IPS DF 6.9 (cell line): ENCODE measurements around the gene DPH3.

Experiments
- DNase-seq: peaks from one replicate; pipeline ENCODE4 v3.0.0-alpha.2; 2013; ENCODE audit warnings: low read depth, low spot score
- H3K27ac ChIP-seq: one replicate; pipeline ENCODE4 v1.5.1; 2013; ENCODE audit warnings: low read length, control low read depth
- H3K27me3 ChIP-seq: 2 replicates; pipeline ENCODE4 v1.6.1; 2013; ENCODE audit warnings: mild to moderate bottlenecking, low read length; ENCODE audit not compliant: control insufficient read depth, insufficient read depth
- H3K36me3 ChIP-seq: 2 replicates; pipeline ENCODE4 v1.6.1; 2013; ENCODE audit warnings: low read length; ENCODE audit not compliant: control insufficient read depth, insufficient read depth
- H3K4me1 ChIP-seq: 2 replicates; pipeline ENCODE4 v1.6.1; 2013; ENCODE audit warnings: low read length; ENCODE audit not compliant: control insufficient read depth, insufficient read depth
- H3K4me3 ChIP-seq: 2 replicates; pipeline ENCODE4 v1.5.1; 2013; ENCODE audit warnings: mild to moderate bottlenecking, low read length
- H3K9me3 ChIP-seq: 2 replicates; pipeline ENCODE4 v1.6.1; 2013; ENCODE audit warnings: low read length, inconsistent platforms; ENCODE audit not compliant: control insufficient read depth, insufficient read depth
- WGBS: extraction: QIAGEN DNeasy Blood & Tissue Kit; methylation state at CpG from one replicate; pipeline ENCODE4 v1.1.7; 2013; ENCODE audit warnings: mixed read lengths, missing lambda C conversion rate; ENCODE audit not compliant: insufficient read length, insufficient coverage; 5-methylcytosine and 5-hydroxymethylcytosine counted together

DPH3 gene

DNA sequence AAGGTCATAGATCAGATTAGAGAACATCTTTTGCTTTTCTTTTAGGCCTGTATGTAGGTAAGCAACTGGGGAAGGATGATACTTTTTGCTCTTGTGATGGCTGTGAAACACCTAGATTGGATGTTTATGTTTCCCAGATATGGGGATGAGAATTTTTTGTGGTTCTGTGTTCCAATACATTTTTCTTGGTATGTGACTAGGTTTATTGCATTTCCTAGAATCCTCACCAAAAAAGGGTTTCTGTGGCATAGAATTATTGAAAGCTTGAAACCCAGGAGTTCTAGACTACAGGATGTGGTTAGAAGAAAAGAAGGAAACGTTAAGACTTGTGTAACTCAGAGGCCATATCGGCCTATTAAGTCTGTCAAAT, 26.1 kb upstream of the DPH3 start:
- Histone ChIP-seq H3K4me3 (no peak overlapping the region), H3K9me3 (no peaks in the 10 kb centered on the region), H3K27me3 (no peaks in the 10 kb centered on the region), H3K36me3 (peaks cover 8% of the 10 kb centered on the region; the same call in 1 of the 2 replicates), H3K27ac (no peak overlapping the region), H3K4me1 (no peaks in the 10 kb centered on the region)
- no CpG with 5 or more reads among the region's 2 CpGs for WGBS
- no peak for DNase-seq

DNA sequence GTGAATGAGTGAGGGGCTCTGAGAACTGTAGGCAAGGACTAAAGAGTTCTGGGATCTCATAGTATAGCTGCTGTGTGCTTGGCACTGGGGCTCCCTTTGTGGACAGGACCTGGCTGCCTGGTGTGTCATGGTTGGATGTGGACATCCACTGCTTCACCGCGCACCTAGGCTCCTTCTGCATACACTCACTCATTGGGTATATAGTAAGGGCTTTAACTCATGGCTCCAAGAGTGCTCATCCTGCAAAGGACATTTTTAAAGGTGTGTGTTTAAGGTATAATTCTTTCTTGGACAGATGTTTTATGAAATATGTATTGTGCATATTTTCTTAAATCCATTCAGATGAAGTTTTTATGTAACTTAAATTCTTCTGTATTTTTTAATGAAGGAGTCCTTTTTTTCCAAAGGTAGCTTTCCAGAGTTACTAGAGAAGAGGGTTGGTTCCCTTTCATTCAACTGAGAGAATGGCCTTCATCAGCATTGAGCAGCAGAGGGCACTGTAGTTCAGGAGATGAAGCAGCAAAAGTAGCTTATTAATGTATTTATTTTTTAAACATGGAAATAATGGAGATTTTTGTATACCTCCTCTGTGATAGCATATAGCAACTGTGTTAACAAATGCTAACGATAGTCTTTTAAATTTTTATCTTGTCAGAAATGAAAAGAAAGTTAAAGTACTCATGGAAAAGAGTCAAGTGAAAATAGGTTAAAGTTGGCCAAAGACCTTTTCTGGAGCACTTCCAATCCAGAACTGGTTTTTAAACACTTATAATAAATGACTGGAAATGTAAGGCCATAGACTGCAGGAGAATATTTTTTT, 25.5 kb upstream of the DPH3 start:
- Histone ChIP-seq H3K4me1 (no peaks in the 10 kb centered on the region), H3K27ac (no peak overlapping the region), H3K36me3 (peaks cover 8% of the 10 kb centered on the region; the same call in 1 of the 2 replicates), H3K4me3 (no peak overlapping the region), H3K9me3 (no peaks in the 10 kb centered on the region), H3K27me3 (no peaks in the 10 kb centered on the region)
- WGBS, result no CpG with 5 or more reads among the region's 3 CpGs
- no peak for DNase-seq

- H3K36me3 ChIP-seq, result peaks cover 8% of the 10 kb centered on the region; the same call in 1 of the 2 replicates
- no peaks in the 10 kb centered on the region for H3K27me3 ChIP-seq
- H3K4me3 ChIP-seq, result no peak overlapping the region
- WGBS, result no CpG with 5 or more reads among the region's 2 CpGs
- no peak for DNase-seq
- H3K9me3 ChIP-seq, result no peaks in the 10 kb centered on the region
- H3K27ac ChIP-seq, result no peak overlapping the region
- H3K4me1 ChIP-seq, result no peaks in the 10 kb centered on the region
Measured at GRCh38 chr3:16289144-16289889, 24.6 kb upstream of the DPH3 start.

DNA sequence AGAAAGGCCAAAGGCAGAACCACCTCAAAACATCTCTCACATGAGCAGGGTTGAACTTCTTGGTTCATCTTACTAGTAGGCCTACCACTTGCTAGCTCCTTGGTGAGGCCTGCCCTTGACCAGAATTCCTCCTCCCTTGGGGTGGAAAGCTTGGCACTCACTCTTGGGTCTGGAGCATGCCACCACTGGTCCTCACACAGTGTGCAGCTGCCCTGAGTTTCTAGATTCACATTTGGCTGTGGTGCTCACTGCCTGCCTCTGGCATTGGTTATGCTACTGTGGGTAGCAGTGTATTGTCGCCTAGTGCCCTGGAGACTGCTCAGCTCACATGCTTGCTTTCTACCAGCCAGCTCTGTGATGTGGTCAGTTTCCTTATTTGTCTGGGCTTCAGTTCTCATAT, 23.9 kb upstream of the DPH3 start:
- Histone ChIP-seq H3K4me3 (no peak overlapping the region), H3K27ac (no peak overlapping the region), H3K36me3 (peaks cover 8% of the 10 kb centered on the region; the same call in 1 of the 2 replicates), H3K9me3 (no peaks in the 10 kb centered on the region), H3K4me1 (no peaks in the 10 kb centered on the region), H3K27me3 (no peaks in the 10 kb centered on the region)
- WGBS, result no CpG with 5 or more reads among the region's 1 CpG
- DNase-seq, result no peak

DNA sequence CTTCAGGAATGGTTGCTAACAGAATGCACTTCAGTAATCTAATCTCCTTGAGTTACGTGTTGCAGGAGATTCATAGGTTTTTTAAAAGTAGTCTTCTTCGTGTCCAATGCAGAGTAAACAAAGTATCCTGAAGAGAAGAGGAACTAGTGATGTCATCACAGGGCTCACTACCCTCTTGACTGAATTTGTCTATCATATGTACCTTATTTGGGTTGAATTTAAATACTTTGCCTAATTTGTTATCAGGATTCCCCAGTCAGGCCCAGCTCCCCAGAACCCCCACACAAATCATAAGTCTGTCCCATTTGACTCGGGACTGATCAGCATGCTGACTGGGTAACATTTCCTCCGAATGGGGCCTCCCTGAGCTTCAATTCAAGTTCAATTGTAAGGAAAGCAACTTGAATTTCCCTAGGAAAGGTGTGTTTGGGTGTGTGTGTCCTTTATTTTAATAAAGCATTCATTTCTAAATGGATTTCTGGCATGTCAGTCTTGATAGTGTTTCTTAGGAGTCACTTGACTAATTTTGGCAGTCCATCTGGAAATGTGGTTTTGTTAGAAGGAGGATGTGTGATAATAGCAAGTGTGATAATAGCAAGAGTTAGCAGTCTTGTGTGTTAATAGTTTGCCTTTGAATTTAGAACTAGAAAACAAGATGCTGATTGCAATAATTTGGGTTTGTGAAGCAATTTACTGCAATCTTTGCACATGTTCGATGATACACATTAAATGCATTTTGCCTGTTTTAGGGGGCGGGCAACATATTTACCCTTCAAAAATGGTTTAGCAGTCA, 22.2 kb upstream of the DPH3 start:
- no peaks in the 10 kb centered on the region for H3K27me3 ChIP-seq
- H3K9me3 ChIP-seq, result no peaks in the 10 kb centered on the region
- peaks cover 8% of the 10 kb centered on the region; the same call in 1 of the 2 replicates for H3K36me3 ChIP-seq
- no CpG with 5 or more reads among the region's 6 CpGs for WGBS
- no peak overlapping the region for H3K27ac ChIP-seq
- no peak for DNase-seq
- H3K4me1 ChIP-seq, result no peaks in the 10 kb centered on the region
- no peak overlapping the region for H3K4me3 ChIP-seq

DNA sequence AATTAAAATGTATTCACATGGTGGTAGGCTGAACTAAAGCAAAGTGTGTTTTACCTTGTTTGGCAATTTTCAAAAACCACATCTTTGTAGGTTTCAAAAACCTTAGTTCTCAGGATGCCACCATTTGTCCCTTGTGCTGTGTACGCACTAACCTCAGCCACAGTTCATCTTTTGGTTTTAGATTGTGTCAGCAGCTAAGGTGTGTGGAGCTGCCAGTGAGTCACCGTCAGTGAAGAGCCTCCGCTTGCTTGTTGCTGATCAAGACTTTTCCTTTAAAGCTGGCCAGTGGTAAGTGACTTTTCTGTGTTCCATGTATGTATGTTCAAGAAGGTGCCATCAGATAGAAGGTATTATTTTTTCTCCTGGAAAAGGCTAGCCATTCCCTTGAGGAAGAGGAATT, 21.4 kb upstream of the DPH3 start:
- H3K4me1 ChIP-seq, result no peaks in the 10 kb centered on the region
- H3K36me3 ChIP-seq, result peaks cover 8% of the 10 kb centered on the region; the same call in 1 of the 2 replicates
- no peak for DNase-seq
- H3K9me3 ChIP-seq, result no peaks in the 10 kb centered on the region
- WGBS, result no CpG with 5 or more reads among the region's 3 CpGs
- no peak overlapping the region for H3K27ac ChIP-seq
- no peaks in the 10 kb centered on the region for H3K27me3 ChIP-seq
- no peak overlapping the region for H3K4me3 ChIP-seq

- H3K9me3 ChIP-seq, result no peaks in the 10 kb centered on the region
- no peaks in the 10 kb centered on the region for H3K4me1 ChIP-seq
- no peaks in the 10 kb centered on the region for H3K27me3 ChIP-seq
- peaks cover 8% of the 10 kb centered on the region; the same call in 1 of the 2 replicates for H3K36me3 ChIP-seq
- no peak overlapping the region for H3K27ac ChIP-seq
- WGBS, result no CpG with 5 or more reads among the region's 1 CpG
- no peak for DNase-seq
- H3K4me3 ChIP-seq, result no peak overlapping the region
Measured at GRCh38 chr3:16284633-16285032, 19.9 kb upstream of the DPH3 start.

DNA sequence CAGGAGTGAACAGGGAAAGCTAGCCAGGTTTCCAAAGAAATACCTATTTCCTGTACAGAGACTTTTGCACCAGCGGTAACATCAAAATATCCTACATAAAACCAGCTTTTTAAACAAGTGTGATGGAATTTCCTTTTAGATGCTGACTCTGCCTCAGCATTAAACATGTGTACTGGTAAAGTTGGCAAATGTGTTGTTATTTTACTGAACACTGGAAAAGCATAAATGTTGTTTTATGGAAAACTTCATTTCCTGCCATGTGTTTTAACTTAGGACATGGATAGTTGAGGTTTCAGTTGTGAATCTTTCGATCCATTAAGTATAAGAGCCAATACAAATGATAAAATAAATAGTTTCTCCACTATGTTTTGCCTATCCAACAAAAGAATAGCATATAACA, 15.9 kb upstream of the DPH3 start:
- H3K27ac ChIP-seq, result no peak overlapping the region
- H3K9me3 ChIP-seq, result no peaks in the 10 kb centered on the region
- no peaks in the 10 kb centered on the region for H3K27me3 ChIP-seq
- DNase-seq, result no peak
- no peaks in the 10 kb centered on the region for H3K4me1 ChIP-seq
- H3K4me3 ChIP-seq, result no peak overlapping the region
- no CpG with 5 or more reads among the region's 2 CpGs for WGBS
- no peaks in the 10 kb centered on the region for H3K36me3 ChIP-seq

DNA sequence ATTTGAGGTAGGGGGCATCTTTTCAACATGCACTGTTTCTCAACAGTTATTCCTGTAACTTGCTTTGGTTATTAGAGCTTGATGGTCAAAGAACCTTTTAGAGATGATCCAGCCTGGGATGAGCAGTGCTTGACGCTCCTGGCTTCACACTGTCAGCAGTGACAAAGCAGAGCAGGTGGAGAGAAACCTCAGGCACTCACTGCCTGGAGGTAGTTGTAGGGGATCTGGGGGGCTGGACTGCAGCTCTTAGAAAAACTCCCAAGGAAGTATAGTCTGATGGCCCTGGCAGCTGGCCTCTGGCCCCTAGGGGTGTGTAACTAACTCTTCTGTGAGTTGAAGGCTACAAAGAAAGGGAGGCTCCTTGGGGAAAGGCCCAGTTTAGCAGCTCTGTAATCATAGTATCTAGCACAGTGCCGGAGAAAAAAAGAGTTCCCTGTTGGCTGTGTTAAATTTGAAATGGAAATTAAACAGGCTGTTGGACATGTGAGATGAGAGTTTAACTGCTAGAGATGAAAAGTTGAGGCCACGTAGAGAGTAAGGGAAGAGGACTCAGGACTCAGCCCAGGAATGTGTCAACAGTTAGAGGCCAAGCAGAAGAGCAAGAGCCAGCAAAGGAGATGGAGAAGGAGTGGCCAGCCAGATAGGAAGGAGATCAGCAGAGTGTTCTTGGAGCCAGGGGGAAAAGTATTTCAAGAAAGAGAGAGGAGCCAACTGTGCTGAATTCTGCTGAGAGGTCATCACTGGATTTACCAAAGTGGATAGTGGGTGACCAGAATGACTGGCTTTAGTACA, 14.5 kb upstream of the DPH3 start:
- no peak overlapping the region for H3K4me3 ChIP-seq
- H3K27me3 ChIP-seq, result no peaks in the 10 kb centered on the region
- no CpG with 5 or more reads among the region's 3 CpGs for WGBS
- no peaks in the 10 kb centered on the region for H3K4me1 ChIP-seq
- H3K9me3 ChIP-seq, result no peaks in the 10 kb centered on the region
- no peaks in the 10 kb centered on the region for H3K36me3 ChIP-seq
- no peak for DNase-seq
- no peak overlapping the region for H3K27ac ChIP-seq

DNA sequence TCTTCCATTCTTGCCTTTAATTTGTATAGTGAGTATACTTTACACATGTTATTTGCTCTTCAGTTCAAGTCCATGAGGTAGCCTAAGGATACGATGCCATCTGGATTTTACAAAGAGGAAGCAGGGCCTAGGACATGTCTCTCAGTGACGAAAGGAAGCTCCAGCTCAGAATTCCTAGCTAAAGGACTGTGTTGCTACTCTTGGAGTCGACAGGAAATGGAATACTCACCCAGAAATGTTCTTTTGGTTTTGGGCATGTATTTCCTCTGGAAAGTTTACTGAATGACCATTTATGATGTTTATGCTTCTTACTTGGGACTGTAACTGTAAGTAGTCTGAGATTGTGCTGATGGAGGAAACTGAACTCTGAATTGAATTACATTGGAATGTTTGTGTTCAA, 12.7 kb upstream of the DPH3 start:
- DNase-seq, result no peak
- WGBS, result no CpG with 5 or more reads among the region's 3 CpGs
- no peaks in the 10 kb centered on the region for H3K36me3 ChIP-seq

More for the DNA sequence above, 12.7 kb upstream of the DPH3 start:
- Histone ChIP-seq H3K27me3 (no peaks in the 10 kb centered on the region), H3K27ac (no peak overlapping the region), H3K4me3 (no peak overlapping the region), H3K4me1 (no peaks in the 10 kb centered on the region), H3K9me3 (no peaks in the 10 kb centered on the region)
